Vagina (tissue), 2 donors: ENCODE results near the gene DMGDH.

Experiments used
- POLR2A ChIP-seq, 2 donors: fragments of 450-650 bp; IDR thresholded peaks; one replicate each; pipeline ENCODE4 v1.6.1; 2017; ENCODE audit warnings: antibody characterized with exemption in 2 of 2, mild to moderate bottlenecking in 2 of 2, moderate library complexity in 2 of 2
- POLR2AphosphoS5 ChIP-seq, 2 donors: sonication (generic); formaldehyde crosslinking; IDR thresholded peaks; one replicate each; pipeline ENCODE4 v1.9.0; 2017; ENCODE audit warnings: antibody characterized with exemption in 2 of 2, mild to moderate bottlenecking in 2 of 2, low read depth in 1 of 2; ENCODE audit not compliant: insufficient read depth in 1 of 2
- TF ChIP-seq, protein P1 (sequence below), 3 experiments: fragments of 450-650 bp in 2 of 3; fragments of 200-600 bp in 1 of 3; sonication (generic) in 1 of 3; IDR thresholded peaks; one replicate each; pipeline ENCODE4 v1.5.1; 2017 to 2019; ENCODE audit warnings: antibody characterized with exemption in 3 of 3, mild to moderate bottlenecking in 2 of 3, moderate library complexity in 2 of 3

- TF ChIP-seq, protein P1, sequence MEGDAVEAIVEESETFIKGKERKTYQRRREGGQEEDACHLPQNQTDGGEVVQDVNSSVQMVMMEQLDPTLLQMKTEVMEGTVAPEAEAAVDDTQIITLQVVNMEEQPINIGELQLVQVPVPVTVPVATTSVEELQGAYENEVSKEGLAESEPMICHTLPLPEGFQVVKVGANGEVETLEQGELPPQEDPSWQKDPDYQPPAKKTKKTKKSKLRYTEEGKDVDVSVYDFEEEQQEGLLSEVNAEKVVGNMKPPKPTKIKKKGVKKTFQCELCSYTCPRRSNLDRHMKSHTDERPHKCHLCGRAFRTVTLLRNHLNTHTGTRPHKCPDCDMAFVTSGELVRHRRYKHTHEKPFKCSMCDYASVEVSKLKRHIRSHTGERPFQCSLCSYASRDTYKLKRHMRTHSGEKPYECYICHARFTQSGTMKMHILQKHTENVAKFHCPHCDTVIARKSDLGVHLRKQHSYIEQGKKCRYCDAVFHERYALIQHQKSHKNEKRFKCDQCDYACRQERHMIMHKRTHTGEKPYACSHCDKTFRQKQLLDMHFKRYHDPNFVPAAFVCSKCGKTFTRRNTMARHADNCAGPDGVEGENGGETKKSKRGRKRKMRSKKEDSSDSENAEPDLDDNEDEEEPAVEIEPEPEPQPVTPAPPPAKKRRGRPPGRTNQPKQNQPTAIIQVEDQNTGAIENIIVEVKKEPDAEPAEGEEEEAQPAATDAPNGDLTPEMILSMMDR (IDR thresholded peaks at IDR 0.05) = no peak
- TF ChIP-seq POLR2AphosphoS5 (IDR thresholded peaks at IDR 0.05; ENCODE audit: insufficient read depth in 1 of 2, low read depth in 1 of 2) (no peak), POLR2A (IDR thresholded peaks at IDR 0.05) (no peak)
Measured at GRCh38 chr5:79088507-79088906, 19.0 kb upstream of the DMGDH start.
